GM19452 (cell line): ENCODE results near the gene ZDHHC20.

Source experiments
- ATAC-seq: cut with Tn5 transposase; IDR thresholded peaks from one replicate; pipeline ENCODE4 v1.9.1; 2021; ENCODE audit not compliant: unreplicated experiment

ZDHHC20 gene

DNA sequence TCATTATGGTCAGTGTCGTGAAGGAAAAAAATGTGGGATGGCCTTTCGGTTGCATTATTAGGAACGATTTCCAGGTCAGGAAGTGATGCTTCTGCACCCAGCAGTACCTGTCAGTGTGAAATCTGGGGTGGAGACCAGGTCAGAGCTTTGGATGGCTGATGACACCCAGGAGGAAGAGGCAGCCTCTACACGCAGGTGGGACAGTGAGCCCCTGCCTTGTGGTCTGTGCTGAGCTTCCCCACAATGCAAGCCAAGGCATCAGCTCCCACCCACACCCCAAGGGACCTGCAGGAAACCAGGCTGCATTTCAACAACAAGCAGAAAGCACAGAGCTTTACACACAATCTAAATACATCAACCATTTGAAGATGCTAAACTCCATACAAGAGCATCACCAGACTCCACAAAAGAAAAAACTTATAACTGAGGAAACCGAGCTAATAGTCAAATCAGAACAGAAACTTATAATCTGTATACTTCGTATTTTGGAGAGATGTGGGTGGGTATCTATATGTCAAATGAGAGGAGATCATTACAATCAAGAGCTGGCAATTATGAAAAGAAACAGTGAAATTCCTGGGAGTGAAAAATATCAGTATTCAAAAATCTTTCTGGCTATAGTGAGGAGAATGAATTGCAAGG lies 130.1 kb downstream of the ZDHHC20 start:
- ATAC-seq, result no peak

DNA sequence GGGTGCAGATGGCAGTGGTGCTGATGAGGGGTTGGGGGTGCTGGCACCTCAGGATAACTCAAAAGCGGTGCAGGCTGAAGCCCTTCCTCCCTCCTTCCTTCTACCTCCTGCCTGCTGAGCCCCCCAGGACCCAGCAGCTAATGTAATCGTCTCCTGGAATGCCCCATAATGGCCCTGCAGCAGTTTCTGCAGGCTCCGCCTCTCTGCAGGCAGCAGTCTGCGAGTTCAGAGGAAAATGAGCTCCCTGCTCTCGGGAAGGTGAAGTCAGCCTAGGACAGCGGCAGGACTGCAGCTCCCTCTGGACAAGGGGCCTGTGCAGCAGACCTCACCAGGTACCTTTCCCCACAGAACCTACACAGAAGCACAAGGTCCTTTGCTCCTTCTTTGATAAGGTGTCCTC lies 130.9 kb downstream of the ZDHHC20 start:
- ATAC-seq, result no peak

GRCh38 chr13:21326155-21327031 lies 132.7 kb downstream of the ZDHHC20 start:
- ATAC-seq, result no peak

DNA sequence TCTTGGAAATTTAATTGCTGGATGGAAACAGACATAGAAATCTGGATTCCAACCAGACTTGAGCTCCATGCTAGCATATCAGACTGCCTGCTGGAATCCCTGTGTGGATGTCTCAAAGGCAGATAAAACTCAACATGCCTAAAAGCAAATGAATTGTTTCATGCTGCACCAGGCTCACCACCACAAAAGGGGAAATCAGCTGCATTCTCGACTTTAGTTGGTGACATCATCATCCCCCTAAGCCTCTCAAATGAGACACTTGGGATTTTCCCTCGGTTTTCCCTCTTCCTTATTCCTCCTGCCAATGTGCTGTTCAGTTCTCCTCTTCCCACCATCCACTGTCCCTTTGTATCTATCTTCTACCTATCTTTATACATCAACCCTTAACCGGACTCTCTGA lies 134.3 kb downstream of the ZDHHC20 start:
- ATAC-seq, result no peak

GRCh38 chr13:21322988-21323387 lies 136.1 kb downstream of the ZDHHC20 start:
- ATAC-seq, result no peak
